ENCODE measurements around the gene PKN1. TPM values are rescaled to one million over a fixed set of nuclear protein-coding genes. Genes with fewer than 3 reads are reported as not detected.

The PKN1 gene
- total RNA-seq, 2 donors from 2014 or later = 54.3 to 255 TPM

- intact Hi-C loops (cut with DNase I) = no loop called here
- Histone ChIP-seq H3K4me1 (replicated peaks) (no peaks in the 10 kb centered on the region), H3K27me3 (replicated peaks; ENCODE audit: insufficient read depth) (no peaks in the 10 kb centered on the region), H3K27ac (peak within 1 kb of the TSS; percentile 76 to 91), H3K4me3 (peak within 1 kb of the TSS; percentile 62 to 75), H3K36me3 (no peaks in the 10 kb centered on the region), H3K9me3 (no peaks in the 10 kb centered on the region)
- TF ChIP-seq CTCF (IDR thresholded peaks at IDR 0.05) = peak in 2 of 4 experiments; percentile 18 to 22
- TF ChIP-seq POLR2AphosphoS5 (IDR thresholded peaks at IDR 0.05) = peak; percentile 90
- TF ChIP-seq POLR2A (IDR thresholded peaks at IDR 0.05) = peak; percentile 56
- DNase-seq (ENCODE audit: low spot score) = peak; percentile 99
- under 1% methylated on average over 51 of the region's 57 CpGs for WGBS
Measured at GRCh38 chr19:14419106-14419813, 13.8 kb upstream of the PKN1 start, which contains the start of gene DDX39A. Gene DDX39A, minus strand, starts transcription at chr19:14419341. Its CDS starts 6,121 bp downstream, at chr19:14413220.

GRCh38 chr19:14425696-14426138, 7.4 kb upstream of the PKN1 start:
- H3K36me3 ChIP-seq = no peaks in the 10 kb centered on the region
- H3K27me3 ChIP-seq (replicated peaks; ENCODE audit: insufficient read depth) = no peaks in the 10 kb centered on the region
- WGBS = 74% methylated on average over 7 of the region's 7 CpGs
- H3K4me1 ChIP-seq (replicated peaks) = no peaks in the 10 kb centered on the region
- DNase-seq (ENCODE audit: low spot score) = no peak
- H3K9me3 ChIP-seq = no peaks in the 10 kb centered on the region
- intact Hi-C loops (cut with DNase I) = no loop called here
- no peak overlapping the region for H3K4me3 ChIP-seq
- no peak overlapping the region for H3K27ac ChIP-seq
- TF ChIP-seq CTCF (IDR thresholded peaks at IDR 0.05) (no peak), POLR2A (IDR thresholded peaks at IDR 0.05) (no peak), POLR2AphosphoS5 (IDR thresholded peaks at IDR 0.05) (no peak)

GRCh38 chr19:14427461-14427860, 5.6 kb upstream of the PKN1 start:
- TF ChIP-seq CTCF (IDR thresholded peaks at IDR 0.05) = no peak
- no peak for TF ChIP-seq POLR2AphosphoS5 (IDR thresholded peaks at IDR 0.05)
- TF ChIP-seq POLR2A (IDR thresholded peaks at IDR 0.05) = no peak
- Histone ChIP-seq H3K36me3 (no peaks in the 10 kb centered on the region), H3K4me1 (replicated peaks) (no peaks in the 10 kb centered on the region), H3K27ac (no peak overlapping the region), H3K4me3 (no peak overlapping the region), H3K27me3 (replicated peaks; ENCODE audit: insufficient read depth) (no peaks in the 10 kb centered on the region), H3K9me3 (no peaks in the 10 kb centered on the region)
- intact Hi-C loops (cut with DNase I) = no loop called here
- DNase-seq (ENCODE audit: low spot score) = no peak
- 59% methylated on average over 2 of the region's 2 CpGs for WGBS

- no peak overlapping the region for H3K27ac ChIP-seq
- H3K4me3 ChIP-seq = no peak overlapping the region
- TF ChIP-seq POLR2AphosphoS5 (IDR thresholded peaks at IDR 0.05) (no peak), CTCF (IDR thresholded peaks at IDR 0.05) (no peak), POLR2A (IDR thresholded peaks at IDR 0.05) (no peak)
- 64% methylated on average over 4 of the region's 4 CpGs for WGBS
- no peaks in the 10 kb centered on the region for H3K27me3 ChIP-seq (replicated peaks; ENCODE audit: insufficient read depth)
- no peak for DNase-seq (ENCODE audit: low spot score)
- no peaks in the 10 kb centered on the region for H3K4me1 ChIP-seq (replicated peaks)
- H3K9me3 ChIP-seq = no peaks in the 10 kb centered on the region
- no peaks in the 10 kb centered on the region for H3K36me3 ChIP-seq
- intact Hi-C loops (cut with DNase I) = no loop called here
Measured at GRCh38 chr19:14428882-14429416, 4.2 kb upstream of the PKN1 start.

- Histone ChIP-seq H3K4me1 (replicated peaks) (peaks cover 5% of the 10 kb centered on the region), H3K36me3 (no peaks in the 10 kb centered on the region), H3K9me3 (no peaks in the 10 kb centered on the region), H3K4me3 (no peak overlapping the region), H3K27ac (no peak overlapping the region), H3K27me3 (replicated peaks; ENCODE audit: insufficient read depth) (no peaks in the 10 kb centered on the region)
- WGBS = 75% methylated on average over 3 of the region's 3 CpGs
- TF ChIP-seq POLR2A (IDR thresholded peaks at IDR 0.05) = no peak
- TF ChIP-seq POLR2AphosphoS5 (IDR thresholded peaks at IDR 0.05) = no peak
- no peak for TF ChIP-seq CTCF (IDR thresholded peaks at IDR 0.05)
- intact Hi-C loops (cut with DNase I) = no loop called here
- no peak for DNase-seq (ENCODE audit: low spot score)
Measured at GRCh38 chr19:14430712-14431111, 2.4 kb upstream of the PKN1 start.
